ENCODE measurements around the gene SLC16A2.
A peak's percentile ranks its signal among the peaks of the same experiment; 100 is the strongest.

The SLC16A2 gene

GRCh38 chrX:74534569-74535038 is 113.3 kb downstream of the SLC16A2 start:
- Histone ChIP-seq H3K36me3 (ENCODE audit: low read length) (no peaks in the 10 kb centered on the region), H3K27ac (ENCODE audit: low read depth, low read length) (no peak overlapping the region), H3K79me2 (ENCODE audit: insufficient read depth, low read length) (no peaks in the 10 kb centered on the region), H3K9me3 (ENCODE audit: insufficient read depth, low read length) (no peaks in the 10 kb centered on the region), H3K4me2 (ENCODE audit: low read depth, low read length, poor library complexity, severe bottlenecking) (no peak overlapping the region), H3K9me2 (replicated peaks; ENCODE audit: insufficient read depth, low read length) (no peaks in the 10 kb centered on the region), H4K20me1 (ENCODE audit: low read depth, low read length) (no peaks in the 10 kb centered on the region), H3F3A (ENCODE audit: insufficient read depth) (no peaks in the 10 kb centered on the region), H3K4me3 (ENCODE audit: insufficient read depth, low read length, poor library complexity, severe bottlenecking) (no peak overlapping the region), H3K9ac (ENCODE audit: low read length) (no peak overlapping the region), H2AFZ (ENCODE audit: low read depth, low read length, severe bottlenecking) (no peak overlapping the region), H3K27me3 (ENCODE audit: low read length) (no peaks in the 10 kb centered on the region)
- TF ChIP-seq EZH2phosphoT487 (conservative IDR thresholded peaks at IDR 0.05; ENCODE audit: low read length): no peak
- no peak for TF ChIP-seq CTCF (IDR thresholded peaks at IDR 0.05; ENCODE audit: insufficient read depth, low read length, poor library complexity, severe bottlenecking)

- no peaks in the 10 kb centered on the region for H3K36me3 ChIP-seq (ENCODE audit: low read length)
- no peak overlapping the region for H3K4me3 ChIP-seq (ENCODE audit: insufficient read depth, low read length, poor library complexity, severe bottlenecking)
- H3K4me2 ChIP-seq (ENCODE audit: low read depth, low read length, poor library complexity, severe bottlenecking): no peak overlapping the region
- H3K9me2 ChIP-seq (replicated peaks; ENCODE audit: insufficient read depth, low read length): no peaks in the 10 kb centered on the region
- no peaks in the 10 kb centered on the region for H4K20me1 ChIP-seq (ENCODE audit: low read depth, low read length)
- H3K27me3 ChIP-seq (ENCODE audit: low read length): no peaks in the 10 kb centered on the region
- H3K79me2 ChIP-seq (ENCODE audit: insufficient read depth, low read length): no peaks in the 10 kb centered on the region
- no peak overlapping the region for H3K27ac ChIP-seq (ENCODE audit: low read depth, low read length)
- no peaks in the 10 kb centered on the region for H3K9me3 ChIP-seq (ENCODE audit: insufficient read depth, low read length)
- no peak overlapping the region for H3K9ac ChIP-seq (ENCODE audit: low read length)
- no peaks in the 10 kb centered on the region for H3F3A ChIP-seq (ENCODE audit: insufficient read depth)
- H2AFZ ChIP-seq (ENCODE audit: low read depth, low read length, severe bottlenecking): no peak overlapping the region
- no peak for TF ChIP-seq CTCF (IDR thresholded peaks at IDR 0.05; ENCODE audit: insufficient read depth, low read length, poor library complexity, severe bottlenecking)
- TF ChIP-seq EZH2phosphoT487 (conservative IDR thresholded peaks at IDR 0.05; ENCODE audit: low read length): no peak
Measured at GRCh38 chrX:74535086-74535407, 113.8 kb downstream of the SLC16A2 start.

- no peak overlapping the region for H3K4me3 ChIP-seq (ENCODE audit: insufficient read depth, low read length, poor library complexity, severe bottlenecking)
- no peaks in the 10 kb centered on the region for H3K79me2 ChIP-seq (ENCODE audit: insufficient read depth, low read length)
- 0 out of 2 replicates have a peak overlapping the region, but pooled peaks have one; percentile 24 for H3K9ac ChIP-seq (ENCODE audit: low read length)
- TF ChIP-seq CTCF (IDR thresholded peaks at IDR 0.05; ENCODE audit: insufficient read depth, low read length, poor library complexity, severe bottlenecking): no peak
- no peak for TF ChIP-seq EZH2phosphoT487 (conservative IDR thresholded peaks at IDR 0.05; ENCODE audit: low read length)
- no peak overlapping the region for H3K27ac ChIP-seq (ENCODE audit: low read depth, low read length)
- no peaks in the 10 kb centered on the region for H3K36me3 ChIP-seq (ENCODE audit: low read length)
- H3K9me2 ChIP-seq (replicated peaks; ENCODE audit: insufficient read depth, low read length): no peaks in the 10 kb centered on the region
- H3F3A ChIP-seq (ENCODE audit: insufficient read depth): no peaks in the 10 kb centered on the region
- H3K9me3 ChIP-seq (ENCODE audit: insufficient read depth, low read length): no peaks in the 10 kb centered on the region
- no peaks in the 10 kb centered on the region for H3K27me3 ChIP-seq (ENCODE audit: low read length)
- no peak overlapping the region for H2AFZ ChIP-seq (ENCODE audit: low read depth, low read length, severe bottlenecking)
- H4K20me1 ChIP-seq (ENCODE audit: low read depth, low read length): no peaks in the 10 kb centered on the region
- peak overlapping the region; percentile 41 for H3K4me2 ChIP-seq (ENCODE audit: low read depth, low read length, poor library complexity, severe bottlenecking)
Measured at GRCh38 chrX:74535408-74536151, 114.3 kb downstream of the SLC16A2 start.
